HG03066 (cell line): ENCODE results near the gene TBRG1.
"Not testable (repeated sequence)": the region's sequence is repeated elsewhere in the genome, so short reads cannot be mapped to it uniquely, and the experiment has no call there.

ENCODE experiments used
- ATAC-seq: cut with Tn5 transposase; IDR thresholded peaks from one replicate; pipeline ENCODE4 v1.9.1; 2021; ENCODE audit warnings: low read depth; ENCODE audit not compliant: unreplicated experiment

TBRG1 gene

GRCh38 chr11:124622531-124623451 is at the start of gene TBRG1:
Gene TBRG1 (plus strand): TSS chr11:124622864. CDS start chr11:124623084, 220 bp downstream.
- peak; percentile 99 for ATAC-seq

GRCh38 chr11:124577716-124578427 is 44.8 kb upstream of the TBRG1 start:
- no peak for ATAC-seq

- ATAC-seq: no peak
Observed at GRCh38 chr11:124578761-124579160, 43.9 kb upstream of the TBRG1 start.

- ATAC-seq: no peak
Observed at GRCh38 chr11:124581817-124582216, 40.8 kb upstream of the TBRG1 start.

GRCh38 chr11:124582565-124582964 is 40.1 kb upstream of the TBRG1 start:
- no peak for ATAC-seq

GRCh38 chr11:124583781-124584180 is 38.9 kb upstream of the TBRG1 start:
- no peak for ATAC-seq

GRCh38 chr11:124584681-124585372 is 37.8 kb upstream of the TBRG1 start:
- ATAC-seq: no peak

GRCh38 chr11:124586238-124586860 is 36.3 kb upstream of the TBRG1 start:
- ATAC-seq: no peak

- no peak for ATAC-seq
Observed at GRCh38 chr11:124591430-124591829, 31.2 kb upstream of the TBRG1 start.

- no peak for ATAC-seq
Observed at GRCh38 chr11:124592627-124593026, 30.0 kb upstream of the TBRG1 start.

- no peak for ATAC-seq
Observed at GRCh38 chr11:124595302-124595701, 27.4 kb upstream of the TBRG1 start.

GRCh38 chr11:124597626-124598025 is 25.0 kb upstream of the TBRG1 start:
- no peak for ATAC-seq

GRCh38 chr11:124600621-124601320 is 21.9 kb upstream of the TBRG1 start:
- ATAC-seq: no peak

- ATAC-seq: no peak
Observed at GRCh38 chr11:124602193-124602592, 20.5 kb upstream of the TBRG1 start.

GRCh38 chr11:124602723-124603122 is 19.9 kb upstream of the TBRG1 start:
- not testable (repeated sequence) for ATAC-seq

GRCh38 chr11:124605719-124606118 is 16.9 kb upstream of the TBRG1 start:
- no peak for ATAC-seq

GRCh38 chr11:124608147-124608546 is 14.5 kb upstream of the TBRG1 start:
- no peak for ATAC-seq

GRCh38 chr11:124610295-124610694 is 12.4 kb upstream of the TBRG1 start:
- ATAC-seq: no peak

- no peak for ATAC-seq
Observed at GRCh38 chr11:124611064-124611463, 11.6 kb upstream of the TBRG1 start, which contains the start of gene PANX3. Gene PANX3 (plus strand): TSS chr11:124611428. CDS start chr11:124611557, 129 bp downstream.

GRCh38 chr11:124612045-124612444 is 10.6 kb upstream of the TBRG1 start:
- no peak for ATAC-seq
